Left ventricle myocardium superior (tissue), 1 donor: Measurements from ENCODE around the gene GNAS. TPM values are rescaled to one million over a fixed set of nuclear protein-coding genes. Genes with fewer than 3 reads are reported as not detected.

Experiments
- ATAC-seq: fragments of 200-7000 bp; cut with Tn5 transposase; one replicate; pipeline ENCODE4 v1.9.1; 2020; ENCODE audit warnings: mild to moderate bottlenecking, moderate library complexity
- DNase-seq: peaks from one replicate; pipeline ENCODE4 v3.0.0-alpha.2; 2020
- intact Hi-C: fragments of 100-400 bp; cut with micrococcal nuclease; formaldehyde crosslinking; loops from one replicate; pipeline ENCODE4 v1.11.0; 2022
- total RNA-seq: library from RNA; stranded (reverse); fragmentation: NEBNext Ultra II Directional; extraction: Animal tissue kit (Norgen Biotek cat#: 25700); gene quantifications from one replicate; pipeline ENCODE4 v1.2.1, GENCODE V29; 2021
- donor health status: DM: no; HTN: yes; CAD: no; lungs with severe emphysema.

GNAS gene
- total RNA-seq, 1 donor from 2014 or later, result 1,575 TPM

GRCh38 chr20:58875111-58875510, 22.6 kb downstream of the GNAS start:
- no peak for DNase-seq
- intact Hi-C loops, result loop anchor here (10.0 kb wide), 1 partner anchor 530 kb away; no protein-coding TSS in a partner anchor
- no peak for ATAC-seq

- no peak for ATAC-seq
- intact Hi-C loops, result loop anchor here (10.0 kb wide), 1 partner anchor 529 kb away; no protein-coding TSS in a partner anchor
- no peak for DNase-seq
Observed at GRCh38 chr20:58875541-58876134, 23.1 kb downstream of the GNAS start.

- DNase-seq, result no peak
- no peak for ATAC-seq
- intact Hi-C loops, result loop anchor here (10.0 kb wide), 1 partner anchor 528 kb away; no protein-coding TSS in a partner anchor
Observed at GRCh38 chr20:58876437-58876836, 23.9 kb downstream of the GNAS start.

GRCh38 chr20:58877050-58877975, 24.8 kb downstream of the GNAS start:
- intact Hi-C loops, result loop anchor here (10.0 kb wide), 1 partner anchor 527 kb away; no protein-coding TSS in a partner anchor
- no peak for ATAC-seq
- DNase-seq, result no peak

- no peak for DNase-seq
- intact Hi-C loops, result loop anchor here (10.0 kb wide), 1 partner anchor 527 kb away; no protein-coding TSS in a partner anchor
- ATAC-seq, result no peak
Observed at GRCh38 chr20:58877976-58878360, 25.5 kb downstream of the GNAS start.

GRCh38 chr20:58878399-58878798, 25.9 kb downstream of the GNAS start:
- intact Hi-C loops, result loop anchor here (10.0 kb wide), 1 partner anchor 526 kb away; no protein-coding TSS in a partner anchor
- ATAC-seq, result no peak
- DNase-seq, result no peak

GRCh38 chr20:58880441-58880840, 27.9 kb downstream of the GNAS start:
- ATAC-seq, result no peak
- intact Hi-C loops, result no loop called here
- no peak for DNase-seq

GRCh38 chr20:58880994-58881752, 28.7 kb downstream of the GNAS start:
- no peak for DNase-seq
- ATAC-seq, result no peak
- intact Hi-C loops, result no loop called here

- intact Hi-C loops, result no loop called here
- ATAC-seq, result no peak
- DNase-seq, result no peak
Observed at GRCh38 chr20:58882704-58883089, 30.2 kb downstream of the GNAS start.

- ATAC-seq, result no peak
- no peak for DNase-seq
- intact Hi-C loops, result no loop called here
Observed at GRCh38 chr20:58883241-58883691, 30.8 kb downstream of the GNAS start.

GRCh38 chr20:58884966-58885365, 32.5 kb downstream of the GNAS start:
- ATAC-seq (no peak), DNase-seq (no peak)
- intact Hi-C loops, result no loop called here

GRCh38 chr20:58886546-58886945, 34.0 kb downstream of the GNAS start:
- intact Hi-C loops, result no loop called here
- DNase-seq, result no peak
- no peak for ATAC-seq

GRCh38 chr20:58888103-58888502, 35.6 kb downstream of the GNAS start:
- intact Hi-C loops, result no loop called here
- DNase-seq (no peak), ATAC-seq (no peak)

- intact Hi-C loops, result no loop called here
- peak; percentile 53 for ATAC-seq
- DNase-seq, result peak; percentile 88
Observed at GRCh38 chr20:58888521-58889333, 36.2 kb downstream of the GNAS start.

GRCh38 chr20:58889334-58889760, 36.8 kb downstream of the GNAS start:
- intact Hi-C loops, result no loop called here
- DNase-seq, result no peak
- no peak for ATAC-seq

- ATAC-seq, result peak; percentile 1
- peak; percentile 40 for DNase-seq
- intact Hi-C loops, result no loop called here
Observed at GRCh38 chr20:58889798-58890517, 37.4 kb downstream of the GNAS start.

- ATAC-seq (peak; percentile 74), DNase-seq (peak; percentile 90)
- intact Hi-C loops, result no loop called here
Observed at GRCh38 chr20:58890518-58891085, 38.1 kb downstream of the GNAS start.
